Kidney (tissue), 14 donors: ENCODE measurements around the gene NXPH4. TPM values are rescaled to one million over a fixed set of nuclear protein-coding genes. Genes with fewer than 3 reads are reported as not detected.

Experiments used
- DNase-seq, 5 donors: peaks; one replicate each; pipeline ENCODE4 v3.0.0-alpha.2; 2013 to 2020
- FAIRE-seq: peaks from 2 replicates; lab custom pipeline; 2012; peaks lifted over from hg19 to GRCh38; lab: Jason Lieb, UNC
- H3K27ac ChIP-seq, 2 donors: one replicate each; pipeline ENCODE4 v1.7.0; 2013; ENCODE audit warnings: low read depth in 2 of 2, low read length in 2 of 2, inconsistent platforms in 1 of 2
- H3K27me3 ChIP-seq: one replicate; pipeline ENCODE4 v1.7.1; 2013; ENCODE audit warnings: low read length, inconsistent platforms; ENCODE audit not compliant: control insufficient read depth, insufficient read depth
- H3K36me3 ChIP-seq, 3 donors: one replicate each; pipeline versions ENCODE4 v1.7.0 to v1.7.1; 2013; ENCODE audit warnings: low read length in 3 of 3, control low read depth in 1 of 3, inconsistent platforms in 1 of 3; ENCODE audit not compliant: insufficient read depth in 3 of 3, control insufficient read depth in 2 of 3
- H3K4me1 ChIP-seq, 3 donors: one replicate each; pipeline versions ENCODE4 v1.7.0 to v1.7.1; 2013; ENCODE audit warnings: low read length in 3 of 3, inconsistent platforms in 1 of 3, low read depth in 1 of 3; ENCODE audit not compliant: control insufficient read depth in 2 of 3, insufficient read depth in 2 of 3
- H3K4me3 ChIP-seq, 3 donors: one replicate each; pipeline versions ENCODE4 v1.7.0 to v1.8.1; 2013; ENCODE audit warnings: low read length in 3 of 3, control low read depth in 1 of 3, inconsistent platforms in 1 of 3
- H3K9ac ChIP-seq, 3 donors: one replicate each; pipeline versions ENCODE4 v1.7.0 to v1.7.1; 2013; ENCODE audit warnings: low read length in 3 of 3, control low read depth in 1 of 3, inconsistent platforms in 1 of 3
- H3K9me3 ChIP-seq, 3 donors: one replicate each; pipeline versions ENCODE4 v1.7.0 to v1.7.1; 2013; ENCODE audit warnings: low read length in 3 of 3, control low read depth in 1 of 3, inconsistent platforms in 1 of 3; ENCODE audit not compliant: control insufficient read depth in 2 of 3, insufficient read depth in 1 of 3
- intact Hi-C: fragments of 100-400 bp; cut with DNase I; formaldehyde crosslinking; loops from one replicate; pipeline ENCODE4 v1.11.1; 2022
- polyA plus RNA-seq: library from polyadenylated mRNA; stranded (reverse); fragments of 350-450 nt; fragmentation: Illumina TruSeq; extraction: RNeasy Lipid Tissue Mini Kit (QIAGEN cat#74804); gene quantifications from one replicate; pipeline ENCODE4 v1.2.3, GENCODE V29; 2014; ENCODE audit warnings: low read depth, low replicate concordance; ENCODE audit not compliant: insufficient read depth
- total RNA-seq: library from RNA; stranded (reverse); fragmentation: NEBNext Ultra II Directional; extraction: Animal tissue kit (Norgen Biotek cat#: 25700); gene quantifications from one replicate; pipeline ENCODE4 v1.2.1, GENCODE V29; 2021
- TF ChIP-seq, protein P1 (sequence below): IDR thresholded peaks from 3 replicates; pipeline ENCODE4 v1.5.1; 2012; ENCODE audit warnings: mild to moderate bottlenecking, moderate library complexity, borderline replicate concordance; ENCODE audit not compliant: insufficient read depth; ENCODE audit errors: extremely low read depth
- donor health status: control.
- donor health status: control.
- donor health status: control.
- donor health status: control.
- donor health status: control.
- donor health status: DM: yes; HTN: yes; CAD: no.
- donor health status: Normal renal cell carcinoma (clear cell type).

NXPH4 gene
- total and polyA plus RNA-seq, 2 donors from 2014 or later, result 0.16 to 0.71 TPM

DNA sequence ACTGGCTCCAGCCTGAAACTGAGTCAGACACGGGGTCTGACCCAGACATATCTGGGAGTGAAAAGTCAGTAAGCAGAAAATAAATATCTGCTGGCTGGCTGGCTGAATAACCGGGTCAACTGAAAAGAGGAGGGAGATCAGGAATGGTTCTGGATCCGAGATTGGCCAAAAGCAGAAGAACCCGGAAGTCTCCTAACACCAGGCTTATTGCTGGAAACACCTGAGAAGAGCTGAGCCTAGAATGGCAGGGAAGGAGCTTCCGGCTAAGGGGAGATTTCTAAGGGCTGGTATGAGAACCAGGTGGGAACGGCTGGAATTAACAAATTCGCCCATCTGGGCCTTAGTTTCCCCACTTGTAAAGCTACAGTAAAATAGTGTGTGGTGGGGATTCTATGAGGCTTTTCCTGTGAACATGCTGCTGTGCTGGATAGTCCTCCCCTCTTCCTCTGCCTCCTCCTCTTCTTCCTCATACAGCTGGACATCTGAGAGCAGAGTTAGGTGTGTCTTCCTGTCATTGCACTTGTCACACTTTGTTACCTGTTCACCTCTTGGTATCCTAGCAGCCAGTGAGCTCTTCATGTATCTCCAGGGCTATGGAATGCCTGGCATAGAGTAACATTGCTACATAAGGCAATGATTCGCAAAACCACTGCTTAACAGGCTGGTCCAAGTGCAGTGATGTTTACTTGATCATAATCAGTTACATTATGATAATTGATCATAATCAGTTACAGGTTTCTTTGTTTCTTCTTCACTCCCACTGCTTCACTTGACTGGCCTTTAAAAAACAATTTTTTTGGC, 10.9 kb downstream of the NXPH4 start:
- TF ChIP-seq, protein P1, sequence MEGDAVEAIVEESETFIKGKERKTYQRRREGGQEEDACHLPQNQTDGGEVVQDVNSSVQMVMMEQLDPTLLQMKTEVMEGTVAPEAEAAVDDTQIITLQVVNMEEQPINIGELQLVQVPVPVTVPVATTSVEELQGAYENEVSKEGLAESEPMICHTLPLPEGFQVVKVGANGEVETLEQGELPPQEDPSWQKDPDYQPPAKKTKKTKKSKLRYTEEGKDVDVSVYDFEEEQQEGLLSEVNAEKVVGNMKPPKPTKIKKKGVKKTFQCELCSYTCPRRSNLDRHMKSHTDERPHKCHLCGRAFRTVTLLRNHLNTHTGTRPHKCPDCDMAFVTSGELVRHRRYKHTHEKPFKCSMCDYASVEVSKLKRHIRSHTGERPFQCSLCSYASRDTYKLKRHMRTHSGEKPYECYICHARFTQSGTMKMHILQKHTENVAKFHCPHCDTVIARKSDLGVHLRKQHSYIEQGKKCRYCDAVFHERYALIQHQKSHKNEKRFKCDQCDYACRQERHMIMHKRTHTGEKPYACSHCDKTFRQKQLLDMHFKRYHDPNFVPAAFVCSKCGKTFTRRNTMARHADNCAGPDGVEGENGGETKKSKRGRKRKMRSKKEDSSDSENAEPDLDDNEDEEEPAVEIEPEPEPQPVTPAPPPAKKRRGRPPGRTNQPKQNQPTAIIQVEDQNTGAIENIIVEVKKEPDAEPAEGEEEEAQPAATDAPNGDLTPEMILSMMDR, result no peak
- H3K4me1 ChIP-seq, result peaks cover 2 to 10% (median 8%) of the 10 kb centered on the region in 3 donors
- peaks cover 0 to 7% (median under 1%) of the 10 kb centered on the region in 3 donors for H3K36me3 ChIP-seq
- no peak overlapping the region for H3K4me3 ChIP-seq
- DNase-seq (no peak), FAIRE-seq (no peak)
- H3K9ac ChIP-seq, result no peak overlapping the region
- intact Hi-C loops, result no loop called here
- peaks cover 9% of the 10 kb centered on the region for H3K27me3 ChIP-seq
- no peaks in the 10 kb centered on the region for H3K9me3 ChIP-seq
- no peak overlapping the region for H3K27ac ChIP-seq

DNA sequence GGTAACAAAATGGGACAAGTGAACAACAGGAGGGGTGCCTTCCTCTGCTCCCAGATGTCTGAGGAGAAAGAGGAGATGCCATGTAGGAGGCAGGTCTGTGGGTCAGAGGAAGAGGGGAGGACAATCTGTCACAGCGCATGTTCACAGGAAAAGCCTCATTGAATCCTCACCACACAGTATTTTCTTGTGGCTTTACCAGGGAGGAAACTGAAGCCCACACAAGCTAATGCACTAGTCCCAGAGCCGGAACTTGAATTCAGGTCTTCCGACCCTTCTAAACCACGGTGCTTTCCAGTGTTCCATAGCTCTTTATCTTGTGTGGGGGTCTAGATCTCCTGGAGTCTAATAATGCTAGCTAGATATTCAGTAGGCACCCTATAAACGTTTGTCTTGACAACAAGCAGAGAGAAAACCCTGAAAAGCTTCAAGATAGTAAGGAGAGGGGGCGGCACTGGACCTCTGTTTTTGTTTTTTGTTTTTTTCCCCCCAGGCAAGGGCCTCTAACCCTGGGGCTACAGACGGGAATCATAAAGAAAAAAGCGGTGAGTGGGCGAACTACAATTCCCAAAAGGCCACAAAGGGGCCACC, 12.5 kb downstream of the NXPH4 start:
- intact Hi-C loops, result no loop called here

DNA sequence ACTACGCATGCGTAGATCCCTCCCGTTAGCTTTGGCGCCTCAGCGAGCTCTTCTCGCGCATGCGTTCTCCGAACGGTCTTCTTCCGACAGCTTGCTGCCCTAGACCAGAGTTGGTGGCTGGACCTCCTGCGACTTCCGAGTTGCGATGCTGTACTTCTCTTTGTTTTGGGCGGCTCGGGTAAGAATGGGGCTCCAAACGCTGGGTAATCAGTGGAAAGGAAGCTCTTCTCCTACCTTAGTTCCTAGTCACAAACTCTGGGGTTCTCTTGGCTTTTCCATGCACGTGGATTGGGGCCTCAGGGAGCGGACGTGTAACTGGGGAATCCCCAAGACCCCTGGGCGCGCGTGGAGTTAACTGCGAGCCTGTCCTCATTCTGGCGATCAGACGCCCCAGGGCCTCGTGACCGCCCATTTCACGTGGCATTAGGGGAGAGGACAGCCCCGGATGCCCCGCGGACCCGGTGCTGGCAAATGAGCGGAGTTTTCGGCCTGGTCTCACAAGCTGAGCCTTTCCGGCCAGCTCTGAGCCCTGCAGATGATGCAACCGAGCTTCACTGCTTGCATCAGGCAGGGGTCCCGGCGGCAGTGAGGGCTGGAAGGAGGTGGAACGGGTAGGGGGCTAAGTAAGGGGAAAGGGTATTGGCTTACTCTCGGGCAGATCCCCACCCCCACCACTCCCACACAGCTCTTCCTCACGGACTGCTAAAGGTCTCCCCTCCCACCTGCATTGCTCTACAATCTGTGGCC, 13.2 kb downstream of the NXPH4 start, which contains the start of gene SHMT2:
Gene SHMT2, plus strand, starts transcription at position 78 of the 747 bp plus-strand sequence. Its CDS starts 68 bp downstream, at position 146.
- peak; percentile 95 to 98 (median 97) for DNase-seq
- H3K9ac ChIP-seq, result peak within 1 kb of the TSS; percentile 77 to 86 (median 81)
- H3K27ac ChIP-seq, result peak within 1 kb of the TSS; percentile 74 to 85
- TF ChIP-seq, protein P1, result peak; percentile 5
- H3K4me1 ChIP-seq, result peaks cover 2 to 9% (median 8%) of the 10 kb centered on the region in 3 donors
- H3K27me3 ChIP-seq, result peaks cover 2% of the 10 kb centered on the region
- peak within 1 kb of the TSS; percentile 88 to 94 (median 91) for H3K4me3 ChIP-seq
- peaks cover 3 to 26% (median 11%) of the 10 kb centered on the region in 3 donors for H3K36me3 ChIP-seq
- intact Hi-C loops, result no loop called here
- FAIRE-seq, result no peak
- no peaks in the 10 kb centered on the region for H3K9me3 ChIP-seq

More for the DNA sequence above, 12.5 kb downstream of the NXPH4 start:
- peaks cover 2% of the 10 kb centered on the region for H3K27me3 ChIP-seq
- H3K36me3 ChIP-seq, result peaks cover 3 to 23% (median 11%) of the 10 kb centered on the region in 3 donors
- peak overlapping the region in 1 of 3 donors; percentile 94 for H3K4me3 ChIP-seq
- no peaks in the 10 kb centered on the region for H3K9me3 ChIP-seq
- DNase-seq (peak in 1 of 5 donors; percentile 45), FAIRE-seq (no peak)
- no peak overlapping the region for H3K27ac ChIP-seq
- H3K9ac ChIP-seq, result no peak overlapping the region
- peaks cover 2 to 9% (median 8%) of the 10 kb centered on the region in 3 donors for H3K4me1 ChIP-seq
- TF ChIP-seq, protein P1, result no peak
